HCT116 (cell line): Measurements from ENCODE around the gene FNDC3B. TPM values are rescaled to one million over a fixed set of nuclear protein-coding genes. Genes with fewer than 3 reads are reported as not detected.

Experiments
- ATAC-seq: fragments of 200-7000 bp; cut with Tn5 transposase; 2 replicates; pipeline ENCODE4 v1.9.1; 2020; ENCODE audit warnings: mild to moderate bottlenecking, moderate library complexity
- BruUV-seq: library from RNA; stranded (reverse); fragments of 400-500 nt; replicated peaks from 2 replicates; lab custom pipeline; 2021; lab: Mats Ljungman, UMichigan
- CTCF ChIA-PET: fragments of 300-600 bp; sonication (Branson Sonifier 250); formaldehyde crosslinking; loops from one replicate; lab custom pipeline; 2021; ENCODE audit warnings: antibody characterized with exemption; lab: Charles Lee
- POLR2A ChIA-PET: fragments of 300-600, 350-600 bp; sonication (Branson Sonifier 250); formaldehyde crosslinking; loops from one replicate; lab custom pipeline; 2021; ENCODE audit warnings: antibody characterized with exemption; lab: Charles Lee
- RAD21 ChIA-PET, 2 experiments: fragments of 300-600 bp; sonication (Branson Sonifier 250); formaldehyde crosslinking; loops; one replicate each; lab custom pipeline; 2023; ENCODE audit warnings: low total read pairs in 2 of 2; ENCODE audit not compliant: uncharacterized antibody in 2 of 2, unreplicated experiment in 2 of 2, low non-redundant PET in 1 of 2; lab: Charles Lee
- DNase-seq: peaks from one replicate; pipeline ENCODE4 v3.0.0-alpha.2; 2010; ENCODE audit warnings: low read depth, low spot score
- H2AFZ ChIP-seq: fragments of 200-600 bp; shearing (Covaris generic), sonication (generic); 2 replicates; pipeline ENCODE4 v1.6.1; 2017; ENCODE audit warnings: low read depth, mixed run types, mixed read lengths, antibody characterized with exemption, low read length; ENCODE audit not compliant: poor library complexity, severe bottlenecking
- H3K27ac ChIP-seq: 2 replicates; pipeline ENCODE4 v1.5.1; 2012; ENCODE audit warnings: low read depth, low read length
- H3K27me3 ChIP-seq: fragments of 200-600 bp; sonication (generic); 2 replicates; pipeline ENCODE4 v1.6.1; 2016; ENCODE audit warnings: mixed run types, low read length, mixed read lengths; ENCODE audit not compliant: insufficient read depth
- H3K36me3 ChIP-seq, 2 experiments: fragments of 200-500 bp in 1 of 2; fragments of 200-600 bp in 1 of 2; sonication (Bioruptor generic) in 1 of 2; sonication (generic) in 1 of 2; 2 replicates each; pipeline versions ENCODE4 v1.5.1 to v1.6.1; 2014 to 2016; ENCODE audit warnings: low read length in 2 of 2, inconsistent platforms in 1 of 2, mixed read lengths in 1 of 2, mixed run types in 1 of 2; ENCODE audit not compliant: insufficient read depth in 2 of 2, control insufficient read depth in 1 of 2
- H3K4me1 ChIP-seq, 2 experiments: fragments of 200-600 bp in 1 of 2; sonication (generic) in 1 of 2; 2 replicates each; pipeline versions ENCODE4 v1.5.1 to v1.6.1; 2012 to 2017; ENCODE audit warnings: low read length in 2 of 2, inconsistent platforms in 1 of 2, mild to moderate bottlenecking in 1 of 2, mixed read lengths in 1 of 2, mixed run types in 1 of 2, moderate library complexity in 1 of 2; ENCODE audit not compliant: insufficient read depth in 2 of 2, control insufficient read depth in 1 of 2
- H3K4me2 ChIP-seq: fragments of 200-600 bp; sonication (generic); 2 replicates; pipeline ENCODE4 v1.6.1; 2017; ENCODE audit warnings: mixed run types, low read length, mixed read lengths
- H3K4me3 ChIP-seq, 2 experiments: fragments of 200-600 bp in 1 of 2; sonication (generic) in 1 of 2; replicated peaks in 1 of 2; 2 replicates each; pipeline ENCODE4 v1.5.1; 2011 to 2016; ENCODE audit warnings: low read length in 2 of 2, control low read depth in 1 of 2, low read depth in 1 of 2, mild to moderate bottlenecking in 1 of 2, mixed read lengths in 1 of 2, mixed run types in 1 of 2
- H3K79me2 ChIP-seq: fragments of 200-600 bp; sonication (generic); 2 replicates; pipeline ENCODE4 v1.6.1; 2017; ENCODE audit warnings: mild to moderate bottlenecking, mixed run types, low read length, moderate library complexity, mixed read lengths; ENCODE audit not compliant: insufficient read depth
- H3K9ac ChIP-seq: fragments of 200-600 bp; sonication (generic); 2 replicates; pipeline ENCODE4 v1.6.1; 2016; ENCODE audit warnings: low read length, mixed read lengths
- H3K9me2 ChIP-seq: fragments of 200-600 bp; sonication (generic), shearing (Covaris generic); 2 replicates; pipeline ENCODE4 v1.6.1; 2017; ENCODE audit warnings: mixed run types, mild to moderate bottlenecking, moderate library complexity; ENCODE audit not compliant: insufficient read depth
- H3K9me3 ChIP-seq, 2 experiments: fragments of 200-500 bp in 1 of 2; fragments of 200-600 bp in 1 of 2; sonication (Bioruptor generic) in 1 of 2; sonication (generic) in 1 of 2; 2 replicates each; pipeline ENCODE4 v1.6.1; 2014 to 2017; ENCODE audit warnings: low read length in 2 of 2, mixed read lengths in 2 of 2, inconsistent platforms in 1 of 2, low read depth in 1 of 2, mild to moderate bottlenecking in 1 of 2, mixed run types in 1 of 2, moderate library complexity in 1 of 2; ENCODE audit not compliant: control insufficient read depth in 1 of 2, insufficient read depth in 1 of 2
- H4K20me1 ChIP-seq: fragments of 200-600 bp; sonication (generic), shearing (Covaris generic); 2 replicates; pipeline ENCODE4 v1.6.1; 2017; ENCODE audit warnings: mixed run types, mild to moderate bottlenecking, moderate library complexity; ENCODE audit not compliant: insufficient read depth
- ATF3 ChIP-seq: IDR thresholded peaks from 2 replicates; pipeline ENCODE4 v1.6.1; 2012
- CBX3 ChIP-seq: IDR thresholded peaks from 2 replicates; pipeline ENCODE4 v1.6.1; 2012; ENCODE audit warnings: low read depth
- CEBPB ChIP-seq: IDR thresholded peaks from 2 replicates; pipeline ENCODE4 v1.6.1; 2012; ENCODE audit warnings: low read depth
- CTCF ChIP-seq, 3 experiments: fragments of 200-600 bp in 1 of 3; sonication (generic) in 1 of 3; IDR thresholded peaks in 2 of 3; conservative IDR thresholded peaks in 1 of 3; 2 replicates each; pipeline ENCODE4 v1.5.1; 2012 to 2017; ENCODE audit warnings: low read depth in 2 of 3, low read length in 2 of 3, antibody characterized with exemption in 1 of 3, borderline replicate concordance in 1 of 3, control low read depth in 1 of 3, mild to moderate bottlenecking in 1 of 3, mixed read lengths in 1 of 3, mixed run types in 1 of 3, moderate library complexity in 1 of 3; ENCODE audit not compliant: insufficient read depth in 1 of 3
- EGR1 ChIP-seq: IDR thresholded peaks from 2 replicates; pipeline ENCODE4 v1.6.1; 2012; ENCODE audit warnings: low read depth
- FOSL1 ChIP-seq: IDR thresholded peaks from 2 replicates; pipeline ENCODE4 v1.6.1; 2012; ENCODE audit warnings: low read depth
- POLR2A ChIP-seq: IDR thresholded peaks from 2 replicates; pipeline ENCODE4 v1.7.0; 2011; ENCODE audit warnings: borderline replicate concordance; ENCODE audit not compliant: insufficient read depth, insufficient read length; ENCODE audit errors: extremely low read depth
- SIN3A ChIP-seq: IDR thresholded peaks from 2 replicates; pipeline ENCODE4 v1.6.1; 2012; ENCODE audit warnings: low read depth
- YY1 ChIP-seq: IDR thresholded peaks from 2 replicates; pipeline ENCODE4 v1.6.1; 2011; ENCODE audit warnings: low read length, low read depth, moderate library complexity, mild to moderate bottlenecking; ENCODE audit not compliant: insufficient replicate concordance; ENCODE audit errors: extremely low read depth
- ZNF274 ChIP-seq: fragments of 200-500 bp; sonication (Bioruptor generic); IDR thresholded peaks from 2 replicates; pipeline ENCODE4 v1.6.1; 2014; ENCODE audit warnings: mild to moderate bottlenecking, low read depth, low read length, inconsistent platforms
- intact Hi-C: fragments of 100-400 bp; cut with micrococcal nuclease; formaldehyde crosslinking; loops from 2 replicates; pipeline ENCODE4 v1.10.0; 2022
- total RNA-seq: library from RNA; stranded (reverse); gene quantifications from one replicate; pipeline ENCODE4 v1.2.1, GENCODE V29; 2021; ENCODE audit not compliant: unreplicated experiment

FNDC3B gene
- total RNA-seq, 1 experiment from 2014 or later: 45.7 TPM

- BruUV-seq: no TSS peak
- ATAC-seq: no peak
- no peak for DNase-seq
- Histone ChIP-seq H3K4me1 (peaks cover 0 to 5% of the 10 kb centered on the region in 2 experiments; a peak in 1 of 4 replicates), H2AFZ (no peak overlapping the region), H3K36me3 (no peaks in the 10 kb centered on the region), H3K27ac (no peak overlapping the region), H3K9me3 (no peaks in the 10 kb centered on the region), H3K9me2 (no peaks in the 10 kb centered on the region), H3K27me3 (no peaks in the 10 kb centered on the region), H4K20me1 (peaks cover 4% of the 10 kb centered on the region; the same call in 1 of the 2 replicates), H3K79me2 (no peaks in the 10 kb centered on the region), H3K4me3 (no peak overlapping the region), H3K9ac (no peak overlapping the region), H3K4me2 (no peak overlapping the region)
- no peak for TF ChIP-seq CEBPB
- no peak for TF ChIP-seq EGR1
- no peak for TF ChIP-seq ZNF274
- no peak for TF ChIP-seq CBX3
- no peak for TF ChIP-seq YY1
- no peak for TF ChIP-seq ATF3
- no peak for TF ChIP-seq SIN3A
- no peak for TF ChIP-seq FOSL1
- TF ChIP-seq CTCF (IDR thresholded peaks at IDR 0.05 in 2 of 3, conservative IDR thresholded peaks at IDR 0.05 in 1 of 3; ENCODE audit: borderline replicate concordance in 1 of 3, insufficient read depth in 1 of 3, low read depth in 2 of 3, low read length in 2 of 3): no peak
- TF ChIP-seq POLR2A: no peak
- intact Hi-C loops: no loop called here
- CTCF ChIA-PET: no interaction called here
- RAD21 ChIA-PET: no interaction called here
- POLR2A ChIA-PET: no interaction called here
Observed at GRCh38 chr3:172216911-172217310, 177.5 kb downstream of the FNDC3B start.
